T-helper 17 cell (primary cell): ENCODE data around the gene CYB5R3. TPM values are rescaled to one million over a fixed set of nuclear protein-coding genes. Genes with fewer than 3 reads are reported as not detected.

Experiments
- total RNA-seq, 4 donors: library from RNA in 2 of 4; stranded (reverse) in 2 of 4; gene quantifications; one replicate each; pipeline ENCODE4 v1.2.3 and lab custom pipeline; 2022 to 2026

CYB5R3 gene
- total RNA-seq, 2 donors from 2014 or later = 44.8 to 80.7 TPM

Other genes with a start within 250 kb of the CYB5R3 start
- 1 to 10 TPM in 1 of 2 donors, under 1 TPM in 1; 0.55 to 2.4 TPM for gene NFAM1, start 217.0 kb downstream of the CYB5R3 start, total RNA-seq
- 10 to 100 TPM; 45.7 to 49.0 TPM for gene RRP7A, start 129.6 kb downstream of the CYB5R3 start, total RNA-seq
- gene SERHL2, start 95.4 kb downstream of the CYB5R3 start, total RNA-seq = under 1 TPM; 0.34 to 0.40 TPM
- gene POLDIP3, start 34.5 kb downstream of the CYB5R3 start, total RNA-seq = 10 to 100 TPM; 70.3 to 71.2 TPM
- 1 to 10 TPM; 3.9 to 4.5 TPM for gene ATP5MGL, start 8.8 kb downstream of the CYB5R3 start, total RNA-seq
- not detected for gene A4GALT, start 71.5 kb upstream of the CYB5R3 start, total RNA-seq
- 10 to 100 TPM; 32.1 to 39.7 TPM for gene ARFGAP3, start 207.9 kb upstream of the CYB5R3 start, total RNA-seq